ENCODE results near the gene PLEKHH1.

DNA sequence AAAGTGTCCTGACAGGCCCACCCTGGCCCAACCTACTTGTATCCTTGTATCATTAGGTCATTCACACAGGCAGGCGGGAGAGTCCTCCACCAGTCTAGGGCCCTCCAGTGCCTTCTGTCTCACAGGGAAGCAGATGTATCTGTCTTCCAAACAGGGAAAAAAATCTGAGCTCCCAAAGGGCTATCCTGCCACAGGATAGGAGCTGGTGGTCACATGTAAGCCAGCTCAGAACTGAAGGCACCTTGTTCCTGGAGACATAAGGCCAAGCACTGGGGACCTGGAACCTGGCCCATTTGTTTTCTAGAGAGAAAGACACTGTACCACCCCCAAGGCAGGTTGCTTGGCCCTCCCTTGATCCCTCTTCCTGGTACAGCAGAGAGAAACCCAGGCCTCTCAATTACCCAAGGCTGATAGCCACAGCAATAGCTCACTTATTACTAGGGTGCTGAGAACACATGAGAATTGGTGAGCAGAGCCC lies 19.4 kb upstream of the PLEKHH1 start:
- TF ChIP-seq, protein P1, sequence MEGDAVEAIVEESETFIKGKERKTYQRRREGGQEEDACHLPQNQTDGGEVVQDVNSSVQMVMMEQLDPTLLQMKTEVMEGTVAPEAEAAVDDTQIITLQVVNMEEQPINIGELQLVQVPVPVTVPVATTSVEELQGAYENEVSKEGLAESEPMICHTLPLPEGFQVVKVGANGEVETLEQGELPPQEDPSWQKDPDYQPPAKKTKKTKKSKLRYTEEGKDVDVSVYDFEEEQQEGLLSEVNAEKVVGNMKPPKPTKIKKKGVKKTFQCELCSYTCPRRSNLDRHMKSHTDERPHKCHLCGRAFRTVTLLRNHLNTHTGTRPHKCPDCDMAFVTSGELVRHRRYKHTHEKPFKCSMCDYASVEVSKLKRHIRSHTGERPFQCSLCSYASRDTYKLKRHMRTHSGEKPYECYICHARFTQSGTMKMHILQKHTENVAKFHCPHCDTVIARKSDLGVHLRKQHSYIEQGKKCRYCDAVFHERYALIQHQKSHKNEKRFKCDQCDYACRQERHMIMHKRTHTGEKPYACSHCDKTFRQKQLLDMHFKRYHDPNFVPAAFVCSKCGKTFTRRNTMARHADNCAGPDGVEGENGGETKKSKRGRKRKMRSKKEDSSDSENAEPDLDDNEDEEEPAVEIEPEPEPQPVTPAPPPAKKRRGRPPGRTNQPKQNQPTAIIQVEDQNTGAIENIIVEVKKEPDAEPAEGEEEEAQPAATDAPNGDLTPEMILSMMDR (IDR thresholded peaks at IDR 0.05) = no peak
- TF ChIP-seq ZFX (IDR thresholded peaks at IDR 0.05; ENCODE audit: borderline replicate concordance) = no peak
